Endothelial cell of umbilical vein (primary cell): Measurements from ENCODE around the gene MYO6. TPM values are rescaled to one million over a fixed set of nuclear protein-coding genes. Genes with fewer than 3 reads are reported as not detected.

Source experiments
- BruUV-seq: library from RNA; stranded (reverse); fragments of 400-500 nt; replicated peaks from 2 replicates; lab custom pipeline; 2021; lab: Mats Ljungman, UMichigan
- CTCF ChIA-PET: fragments of 300-600, 350-600 bp; sonication (Branson Sonifier 250); formaldehyde crosslinking; loops from one replicate; lab custom pipeline; 2021; ENCODE audit warnings: antibody characterized with exemption, inconsistent platforms; lab: Charles Lee
- POLR2A ChIA-PET: fragments of 300-600, 350-600 bp; sonication (Branson Sonifier 250); formaldehyde crosslinking; loops from one replicate; lab custom pipeline; 2021; ENCODE audit warnings: antibody characterized with exemption, inconsistent platforms; lab: Charles Lee
- DNase-seq: peaks from one replicate; pipeline ENCODE4 v3.0.0-alpha.2; 2011; ENCODE audit warnings: low read depth, low spot score
- FAIRE-seq: peaks from 2 replicates; lab custom pipeline; 2011; peaks lifted over from hg19 to GRCh38; lab: Jason Lieb, UNC
- H2AFZ ChIP-seq: 2 replicates; pipeline ENCODE4 v1.6.0; 2012; ENCODE audit warnings: low read depth, low read length, control low read depth, inconsistent platforms
- H3K27ac ChIP-seq: 2 replicates; pipeline ENCODE4 v1.5.1; 2011; ENCODE audit warnings: low read depth, mild to moderate bottlenecking, control low read depth, low read length, moderate library complexity; ENCODE audit not compliant: insufficient read depth
- H3K27me3 ChIP-seq, 2 experiments: 2 replicates each; pipeline versions ENCODE4 v1.6.0 to v1.6.1; 2011; ENCODE audit warnings: low read length in 2 of 2, mixed read lengths in 1 of 2; ENCODE audit not compliant: control insufficient read depth in 2 of 2, insufficient read depth in 2 of 2
- H3K36me3 ChIP-seq, 2 experiments: 2 replicates in 1 of 2; 3 replicates in 1 of 2; pipeline ENCODE4 v1.5.1; 2011; ENCODE audit warnings: low read length in 2 of 2, mild to moderate bottlenecking in 1 of 2, moderate library complexity in 1 of 2; ENCODE audit not compliant: control insufficient read depth in 2 of 2, insufficient read depth in 2 of 2; ENCODE audit errors: extremely low read depth in 1 of 2
- H3K4me1 ChIP-seq: 3 replicates; pipeline ENCODE4 v1.5.1; 2011; ENCODE audit warnings: mild to moderate bottlenecking, low read length; ENCODE audit not compliant: control insufficient read depth, insufficient read depth; ENCODE audit errors: extremely low read depth
- H3K4me2 ChIP-seq: 2 replicates; pipeline ENCODE4 v1.6.1; 2011; ENCODE audit warnings: low read length, control low read depth, mixed read lengths; ENCODE audit not compliant: insufficient read depth
- H3K4me3 ChIP-seq, 3 experiments: fragments of 200-600 bp in 1 of 3; sonication (generic), shearing (Covaris generic) in 1 of 3; replicated peaks in 1 of 3; 2 replicates each; pipeline ENCODE4 v1.5.1; 2011 to 2016; ENCODE audit warnings: control low read depth in 3 of 3, low read length in 3 of 3, mild to moderate bottlenecking in 2 of 3, inconsistent platforms in 1 of 3, low read depth in 1 of 3, moderate library complexity in 1 of 3; ENCODE audit not compliant: insufficient read depth in 1 of 3
- H3K79me2 ChIP-seq: 2 replicates; pipeline ENCODE4 v1.6.0; 2012; ENCODE audit warnings: low read length, inconsistent platforms; ENCODE audit not compliant: control insufficient read depth, insufficient read depth
- H3K9ac ChIP-seq: replicated peaks from 2 replicates; pipeline ENCODE3; 2011; ENCODE audit warnings: low read length, control low read depth; ENCODE audit not compliant: insufficient read depth; ENCODE audit errors: extremely low read depth
- H3K9me1 ChIP-seq: replicated peaks from 3 replicates; pipeline ENCODE4 v1.6.0; 2011; ENCODE audit warnings: mild to moderate bottlenecking, low read length; ENCODE audit not compliant: control insufficient read depth, insufficient read depth; ENCODE audit errors: extremely low read depth
- H3K9me3 ChIP-seq: replicated peaks from 2 replicates; pipeline ENCODE4 v1.5.1; 2012; ENCODE audit warnings: low read length, inconsistent platforms; ENCODE audit not compliant: control insufficient read depth, insufficient read depth
- H4K20me1 ChIP-seq: replicated peaks from 2 replicates; pipeline ENCODE3; 2011; ENCODE audit warnings: mild to moderate bottlenecking, low read length; ENCODE audit not compliant: control insufficient read depth, insufficient read depth; ENCODE audit errors: extremely low read depth
- EZH2 ChIP-seq: IDR thresholded peaks from 2 replicates; pipeline ENCODE4 v1.6.1; 2012; ENCODE audit warnings: borderline replicate concordance, low read depth, mild to moderate bottlenecking, moderate library complexity, low read length, inconsistent platforms; ENCODE audit not compliant: severe bottlenecking
- FOS ChIP-seq: IDR thresholded peaks from 2 replicates; pipeline ENCODE4 v1.6.1; 2011; ENCODE audit warnings: mild to moderate bottlenecking, low read length, moderate library complexity, borderline replicate concordance; ENCODE audit not compliant: insufficient read depth
- GATA2 ChIP-seq: IDR thresholded peaks from 2 replicates; pipeline ENCODE4 v1.7.0; 2011; ENCODE audit warnings: low read depth, mild to moderate bottlenecking, moderate library complexity, mixed read lengths, low read length; ENCODE audit not compliant: insufficient read length, insufficient read depth
- JUN ChIP-seq: IDR thresholded peaks from 2 replicates; pipeline ENCODE4 v1.6.1; 2011; ENCODE audit warnings: borderline replicate concordance, low read depth; ENCODE audit not compliant: insufficient read length, insufficient read depth
- MYC ChIP-seq: IDR thresholded peaks from one replicate; pipeline ENCODE4 v1.6.1; 2011; ENCODE audit warnings: mild to moderate bottlenecking, low read depth, low read length
- POLR2A ChIP-seq: IDR thresholded peaks from 2 replicates; pipeline ENCODE4 v1.6.1; 2012; ENCODE audit warnings: low read depth, mild to moderate bottlenecking, control low read depth, low read length
- POLR2AphosphoS5 ChIP-seq: IDR thresholded peaks from 2 replicates; pipeline ENCODE4 v1.6.1; 2012; ENCODE audit warnings: low read depth, mild to moderate bottlenecking, control low read depth, low read length, moderate library complexity; ENCODE audit not compliant: insufficient read depth
- dilution Hi-C: fragments of 300-500 bp; cut with MboI; formaldehyde crosslinking; loops from one replicate; pipeline ENCODE4 v1.15.0; 2019; ENCODE audit warnings: low sequenced_read_pairs; ENCODE audit not compliant: extremely low pct_ligation_motif_present
- intact Hi-C: fragments of 100-400 bp; cut with micrococcal nuclease; formaldehyde crosslinking; loops from one replicate; pipeline ENCODE4 v1.10.0; 2022
- polyA plus RNA-seq, 4 experiments: library from polyadenylated mRNA; depleted of rRNA in 3 of 4; stranded (reverse) in 3 of 4; unstranded in 1 of 4; fragments of >200 nt; gene quantifications; 2 replicates each; pipeline versions ENCODE4 v1.2.1 to v1.2.3, GENCODE V29; 2011 to 2012; ENCODE audit warnings: missing spikeins in 1 of 4
- total RNA-seq: library from RNA; stranded (reverse); gene quantifications from 2 replicates; pipeline ENCODE4 v1.2.3, GENCODE V29; 2021
- TF ChIP-seq, protein P1 (sequence below): IDR thresholded peaks from 2 replicates; pipeline ENCODE4 v1.6.1; 2011; ENCODE audit not compliant: insufficient read depth, insufficient read length
- TF ChIP-seq, protein P2 (sequence below), 2 donors: IDR thresholded peaks; 1 replicate in 1 of 2; 2 replicates in 1 of 2; pipeline ENCODE4 v1.5.1; 2011; ENCODE audit warnings: low read length in 2 of 2, mild to moderate bottlenecking in 2 of 2, moderate library complexity in 2 of 2, control low read depth in 1 of 2, inconsistent platforms in 1 of 2, low read depth in 1 of 2; ENCODE audit not compliant: insufficient read depth in 1 of 2; ENCODE audit errors: extremely low read depth in 1 of 2

The MYO6 gene
- total and polyA plus RNA-seq, 2 donors (not counting 3 experiments of a cell fraction or from before 2014, with no cell fraction given) = 15.5 to 68.0 TPM

DNA sequence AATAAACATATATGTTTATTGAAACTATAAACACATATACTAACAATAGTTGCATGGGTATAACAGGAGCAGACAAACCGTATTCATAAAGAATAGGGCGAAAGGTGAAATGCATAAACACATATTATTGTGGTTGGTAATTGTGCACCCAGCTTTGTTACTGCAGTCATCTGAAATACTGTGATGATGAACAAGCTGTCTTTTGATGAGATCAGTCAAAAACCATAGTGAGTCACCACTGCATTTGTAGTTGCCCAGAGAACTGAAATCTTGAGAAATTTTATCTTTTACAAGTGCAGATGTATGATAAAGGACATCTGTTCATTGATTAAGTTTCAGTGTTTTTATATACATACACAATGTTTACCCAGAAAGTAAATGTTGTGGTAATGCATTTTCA, 133.7 kb downstream of the MYO6 start:
- no peaks in the 10 kb centered on the region for H3K27me3 ChIP-seq
- H3K27ac ChIP-seq = no peak overlapping the region
- H3K4me1 ChIP-seq = no peaks in the 10 kb centered on the region
- dilution Hi-C loops (no loop called here), intact Hi-C loops (no loop called here)
- no peak overlapping the region for H2AFZ ChIP-seq
- no peak for DNase-seq
- ChIA-PET POLR2A (no interaction called here), CTCF (interaction anchor here (8.3 kb wide), 1 partner anchor 11 kb away, joined by 87 read pairs; no protein-coding TSS in a partner anchor)
- H3K9ac ChIP-seq = no peak overlapping the region
- H3K9me3 ChIP-seq = no peaks in the 10 kb centered on the region
- no peak overlapping the region for H3K4me2 ChIP-seq
- no TSS peak for BruUV-seq
- H4K20me1 ChIP-seq = no peaks in the 10 kb centered on the region
- H3K79me2 ChIP-seq = no peaks in the 10 kb centered on the region
- H3K36me3 ChIP-seq = peaks cover 0 to 5% of the 10 kb centered on the region in 2 experiments
- FAIRE-seq = no peak
- TF ChIP-seq, protein P1, sequence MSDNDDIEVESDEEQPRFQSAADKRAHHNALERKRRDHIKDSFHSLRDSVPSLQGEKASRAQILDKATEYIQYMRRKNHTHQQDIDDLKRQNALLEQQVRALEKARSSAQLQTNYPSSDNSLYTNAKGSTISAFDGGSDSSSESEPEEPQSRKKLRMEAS = no peak
- TF ChIP-seq FOS (peak; percentile 33), JUN (peak; percentile 21), EZH2 (no peak)
- no peaks in the 10 kb centered on the region for H3K9me1 ChIP-seq
- no peak overlapping the region for H3K4me3 ChIP-seq

DNA sequence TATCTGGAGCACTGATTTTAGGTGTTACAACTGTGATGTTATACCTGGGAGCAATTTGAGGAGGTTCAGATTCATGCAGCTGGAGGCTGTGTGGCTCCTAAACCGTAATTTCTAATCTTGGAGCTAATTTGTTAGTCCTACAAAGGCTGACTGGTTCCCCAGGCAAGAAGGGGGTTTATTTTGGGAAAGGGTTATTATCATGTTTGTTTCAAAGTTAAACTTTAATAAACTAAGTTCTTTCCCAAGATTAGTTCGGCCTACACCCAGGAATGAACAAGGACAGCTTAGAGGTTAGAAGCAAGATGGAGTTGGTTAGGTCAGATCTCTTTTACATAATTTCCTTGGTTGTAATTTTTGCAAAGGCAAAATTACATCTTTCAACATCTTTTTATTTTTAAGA, 135.8 kb downstream of the MYO6 start:
- Histone ChIP-seq H4K20me1 (no peaks in the 10 kb centered on the region), H3K27me3 (no peaks in the 10 kb centered on the region), H3K9me1 (no peaks in the 10 kb centered on the region), H3K27ac (no peak overlapping the region), H2AFZ (no peak overlapping the region), H3K9me3 (no peaks in the 10 kb centered on the region), H3K4me3 (no peak overlapping the region), H3K4me1 (no peaks in the 10 kb centered on the region), H3K9ac (no peak overlapping the region), H3K4me2 (no peak overlapping the region), H3K79me2 (no peaks in the 10 kb centered on the region), H3K36me3 (peaks cover 0 to 5% of the 10 kb centered on the region in 2 experiments)
- intact Hi-C loops (no loop called here), dilution Hi-C loops (no loop called here)
- ChIA-PET CTCF (interaction anchor here (8.3 kb wide), 1 partner anchor 9 kb away, joined by 87 read pairs; no protein-coding TSS in a partner anchor), POLR2A (no interaction called here)
- no peak for TF ChIP-seq POLR2AphosphoS5
- TF ChIP-seq GATA2 = no peak
- TF ChIP-seq JUN = no peak
- TF ChIP-seq MYC = no peak
- TF ChIP-seq, protein P1 = no peak
- TF ChIP-seq POLR2A = no peak
- TF ChIP-seq FOS = no peak
- TF ChIP-seq, protein P2, sequence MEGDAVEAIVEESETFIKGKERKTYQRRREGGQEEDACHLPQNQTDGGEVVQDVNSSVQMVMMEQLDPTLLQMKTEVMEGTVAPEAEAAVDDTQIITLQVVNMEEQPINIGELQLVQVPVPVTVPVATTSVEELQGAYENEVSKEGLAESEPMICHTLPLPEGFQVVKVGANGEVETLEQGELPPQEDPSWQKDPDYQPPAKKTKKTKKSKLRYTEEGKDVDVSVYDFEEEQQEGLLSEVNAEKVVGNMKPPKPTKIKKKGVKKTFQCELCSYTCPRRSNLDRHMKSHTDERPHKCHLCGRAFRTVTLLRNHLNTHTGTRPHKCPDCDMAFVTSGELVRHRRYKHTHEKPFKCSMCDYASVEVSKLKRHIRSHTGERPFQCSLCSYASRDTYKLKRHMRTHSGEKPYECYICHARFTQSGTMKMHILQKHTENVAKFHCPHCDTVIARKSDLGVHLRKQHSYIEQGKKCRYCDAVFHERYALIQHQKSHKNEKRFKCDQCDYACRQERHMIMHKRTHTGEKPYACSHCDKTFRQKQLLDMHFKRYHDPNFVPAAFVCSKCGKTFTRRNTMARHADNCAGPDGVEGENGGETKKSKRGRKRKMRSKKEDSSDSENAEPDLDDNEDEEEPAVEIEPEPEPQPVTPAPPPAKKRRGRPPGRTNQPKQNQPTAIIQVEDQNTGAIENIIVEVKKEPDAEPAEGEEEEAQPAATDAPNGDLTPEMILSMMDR (IDR thresholded peaks at IDR 0.05; ENCODE audit: extremely low read depth in 1 of 2, insufficient read depth in 1 of 2, low read depth in 1 of 2, low read length in 2 of 2) = no peak
- no peak for TF ChIP-seq EZH2
- DNase-seq (no peak), FAIRE-seq (no peak)
- BruUV-seq = no TSS peak
